H1 (cell line): ENCODE results near the gene DHPS. TPM values are rescaled to one million over a fixed set of nuclear protein-coding genes. Genes with fewer than 3 reads are reported as not detected.

Source experiments
- BCL11A ChIP-seq, 2 experiments: IDR thresholded peaks; one replicate each; pipeline ENCODE4 v1.6.1; 2011; ENCODE audit warnings: low read depth in 2 of 2, low read length in 2 of 2, mild to moderate bottlenecking in 2 of 2
- CBX5 ChIP-seq: fragments of 300-800, 300-1000 bp; sonication (generic); IDR thresholded peaks from 2 replicates; pipeline ENCODE4 v1.7.1; 2016; ENCODE audit warnings: antibody characterized with exemption, low read length, low read depth
- EP300 ChIP-seq, 2 experiments: IDR thresholded peaks; 1 replicate in 1 of 2; 2 replicates in 1 of 2; pipeline ENCODE4 v1.6.1; 2011 to 2012; ENCODE audit warnings: low read depth in 2 of 2, low read length in 2 of 2, mild to moderate bottlenecking in 2 of 2, borderline replicate concordance in 1 of 2, inconsistent platforms in 1 of 2, moderate library complexity in 1 of 2
- EZH2 ChIP-seq: fragments of 200-600 bp; sonication (generic); IDR thresholded peaks from 2 replicates; pipeline ENCODE4 v1.7.1; 2012; ENCODE audit warnings: low read depth, mild to moderate bottlenecking, moderate library complexity, low read length, inconsistent platforms; ENCODE audit not compliant: severe bottlenecking
- HDAC2 ChIP-seq, 2 experiments: fragments of 300-600 bp in 1 of 2; sonication (generic) in 1 of 2; IDR thresholded peaks; 2 replicates each; pipeline ENCODE4 v1.6.1; 2011 to 2012; ENCODE audit warnings: low read depth in 2 of 2, low read length in 2 of 2, mild to moderate bottlenecking in 2 of 2, moderate library complexity in 2 of 2, borderline replicate concordance in 1 of 2, inconsistent platforms in 1 of 2
- JUND ChIP-seq: IDR thresholded peaks from 2 replicates; pipeline ENCODE4 v1.6.1; 2011; ENCODE audit warnings: mild to moderate bottlenecking, improper control_type of control experiment, low read length
- KDM4A ChIP-seq: IDR thresholded peaks from one replicate; pipeline ENCODE4 v1.7.1; 2012; ENCODE audit warnings: low read depth, mild to moderate bottlenecking, moderate library complexity, low read length, inconsistent platforms; ENCODE audit not compliant: severe bottlenecking
- PHF8 ChIP-seq: fragments of 200-600 bp; sonication (generic); conservative IDR thresholded peaks from 2 replicates; pipeline ENCODE4 v1.7.1; 2012; ENCODE audit warnings: low read depth, mild to moderate bottlenecking, inconsistent platforms, low read length, moderate library complexity
- POLR2A ChIP-seq, 2 experiments: IDR thresholded peaks; 1 replicate in 1 of 2; 2 replicates in 1 of 2; pipeline ENCODE4 v1.6.1; 2011; ENCODE audit warnings: low read depth in 2 of 2, low read length in 2 of 2, mild to moderate bottlenecking in 2 of 2; ENCODE audit errors: control extremely low read depth in 1 of 2
- RBBP5 ChIP-seq: IDR thresholded peaks from 2 replicates; pipeline ENCODE4 v1.7.1; 2012; ENCODE audit warnings: low read depth, mild to moderate bottlenecking, inconsistent platforms, low read length, moderate library complexity, borderline replicate concordance
- SIX5 ChIP-seq: IDR thresholded peaks from 2 replicates; pipeline ENCODE4 v1.6.1; 2011; ENCODE audit warnings: mild to moderate bottlenecking, low read depth, low read length
- SRF ChIP-seq: IDR thresholded peaks from 2 replicates; pipeline ENCODE4 v1.6.1; 2011; ENCODE audit warnings: mild to moderate bottlenecking, low read depth, low read length, moderate library complexity
- polyA plus RNA-seq, 7 experiments: library from polyadenylated mRNA; depleted of rRNA in 3 of 7; stranded (reverse) in 5 of 7; unstranded in 2 of 7; fragments of >200 nt in 5 of 7; fragments of 200-250 nt in 2 of 7; gene quantifications; 1 replicate in 5 of 7; 2 replicates in 1 of 7; 4 replicates in 1 of 7; pipeline versions ENCODE4 v1.2.1 to v1.2.3, GENCODE V29; 2011 to 2013; ENCODE audit warnings: missing spikeins in 2 of 7, mixed read lengths in 2 of 7
- total RNA-seq: library from RNA; stranded (reverse); fragmentation: NEBNext Ultra II Directional; extraction: Animal tissue kit (Norgen Biotek cat#: 25700); gene quantifications from 2 replicates; pipeline ENCODE4 v1.2.1, GENCODE V29; 2021
- TF ChIP-seq, protein P1 (sequence below): IDR thresholded peaks from 2 replicates; pipeline ENCODE4 v1.6.1; 2012; ENCODE audit warnings: low read length, inconsistent platforms
- TF ChIP-seq, protein P2 (sequence below): IDR thresholded peaks from 2 replicates; pipeline ENCODE4 v1.6.1; 2012; ENCODE audit warnings: inconsistent platforms

The DHPS gene
- total and polyA plus RNA-seq, 2 of the 8 experiments (the other 6 are each of a cell fraction or from before 2014, with no cell fraction given): 86.6 to 99.6 TPM

DNA sequence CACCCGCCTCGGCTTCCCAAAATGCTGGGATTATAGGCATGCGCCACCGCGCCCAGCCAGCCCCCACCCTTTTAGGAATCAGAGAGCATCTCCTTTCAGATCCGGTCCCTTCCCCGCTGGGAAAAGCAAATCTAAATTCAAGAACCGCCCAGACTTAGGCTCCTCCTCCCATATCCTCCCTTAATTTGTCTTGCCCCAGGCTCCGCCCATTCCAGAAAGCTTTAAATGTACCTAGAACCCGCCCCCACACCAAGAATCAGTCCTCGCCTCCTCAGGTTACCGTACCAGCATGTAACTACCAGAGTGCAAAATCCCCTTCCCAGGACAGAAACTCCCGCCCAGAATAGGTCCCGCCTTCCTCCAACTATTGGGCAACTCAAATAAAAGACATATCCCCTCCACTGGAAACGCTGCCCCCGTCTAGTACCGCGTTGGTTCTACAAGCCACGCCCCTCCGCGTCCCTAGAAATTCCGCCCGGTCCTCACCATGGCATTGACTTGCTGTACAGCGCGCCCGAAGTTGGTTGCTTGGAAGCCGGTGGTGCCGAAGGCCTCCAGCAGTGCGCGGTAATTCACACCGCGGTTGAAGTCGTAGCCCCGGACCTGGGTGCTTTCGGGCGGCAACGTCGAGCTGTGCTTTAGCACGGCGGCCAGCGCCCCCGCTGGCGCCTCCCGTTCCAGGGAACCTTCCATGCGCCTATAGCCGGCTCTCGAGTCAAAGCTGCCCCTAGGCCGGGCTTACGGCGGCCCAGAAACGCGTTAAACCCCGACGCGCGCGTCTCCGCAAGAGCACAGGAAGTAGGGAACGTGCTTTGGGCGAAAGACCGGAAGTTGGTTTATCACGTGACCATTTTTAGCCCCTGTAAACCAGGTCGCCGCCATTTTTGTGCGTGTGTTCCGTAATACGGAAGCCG, at the start of gene DHPS (continued):
- TF ChIP-seq KDM4A (peak; percentile 52), SRF (peak; percentile 77), BCL11A (IDR thresholded peaks at IDR 0.05; ENCODE audit: low read depth in 2 of 2, low read length in 2 of 2) (no peak), RBBP5 (peak; percentile 71), EZH2 (no peak), CBX5 (no peak), POLR2A (IDR thresholded peaks at IDR 0.05; ENCODE audit: control extremely low read depth in 1 of 2, low read depth in 2 of 2, low read length in 2 of 2) (peak; percentile 63 to 96), HDAC2 (IDR thresholded peaks at IDR 0.05; ENCODE audit: borderline replicate concordance in 1 of 2, low read depth in 2 of 2, low read length in 2 of 2) (no peak), PHF8 (peak; percentile 96), EP300 (IDR thresholded peaks at IDR 0.05; ENCODE audit: borderline replicate concordance in 1 of 2, low read depth in 2 of 2, low read length in 2 of 2) (no peak), JUND (peak; percentile 57; the same call in 1 of the 2 replicates), SIX5 (no peak)
- TF ChIP-seq, protein P1, sequence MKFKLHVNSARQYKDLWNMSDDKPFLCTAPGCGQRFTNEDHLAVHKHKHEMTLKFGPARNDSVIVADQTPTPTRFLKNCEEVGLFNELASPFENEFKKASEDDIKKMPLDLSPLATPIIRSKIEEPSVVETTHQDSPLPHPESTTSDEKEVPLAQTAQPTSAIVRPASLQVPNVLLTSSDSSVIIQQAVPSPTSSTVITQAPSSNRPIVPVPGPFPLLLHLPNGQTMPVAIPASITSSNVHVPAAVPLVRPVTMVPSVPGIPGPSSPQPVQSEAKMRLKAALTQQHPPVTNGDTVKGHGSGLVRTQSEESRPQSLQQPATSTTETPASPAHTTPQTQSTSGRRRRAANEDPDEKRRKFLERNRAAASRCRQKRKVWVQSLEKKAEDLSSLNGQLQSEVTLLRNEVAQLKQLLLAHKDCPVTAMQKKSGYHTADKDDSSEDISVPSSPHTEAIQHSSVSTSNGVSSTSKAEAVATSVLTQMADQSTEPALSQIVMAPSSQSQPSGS: no peak
- TF ChIP-seq, protein P2, sequence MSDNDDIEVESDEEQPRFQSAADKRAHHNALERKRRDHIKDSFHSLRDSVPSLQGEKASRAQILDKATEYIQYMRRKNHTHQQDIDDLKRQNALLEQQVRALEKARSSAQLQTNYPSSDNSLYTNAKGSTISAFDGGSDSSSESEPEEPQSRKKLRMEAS: peak; percentile 79
